Liver (tissue), 9 donors: ENCODE data around the gene ACTRT2. TPM values are rescaled to one million over a fixed set of nuclear protein-coding genes. Genes with fewer than 3 reads are reported as not detected.

Experiments
- DNase-seq: peaks from one replicate; pipeline ENCODE4 v3.0.0-alpha.2; 2017; ENCODE audit warnings: low spot score
- H3K27ac ChIP-seq, 2 donors: one replicate each; pipeline ENCODE4 v1.7.0; 2013; ENCODE audit warnings: inconsistent platforms in 2 of 2, low read length in 2 of 2, control low read depth in 1 of 2, low read depth in 1 of 2, mild to moderate bottlenecking in 1 of 2
- H3K27me3 ChIP-seq, 4 donors: one replicate each; pipeline versions ENCODE4 v1.6.1 to v1.7.0; 2013; ENCODE audit warnings: low read length in 3 of 4, inconsistent platforms in 1 of 4, mild to moderate bottlenecking in 1 of 4, moderate library complexity in 1 of 4; ENCODE audit not compliant: control insufficient read depth in 4 of 4, insufficient read depth in 4 of 4
- H3K36me3 ChIP-seq, 4 donors: one replicate each; pipeline versions ENCODE4 v1.6.1 to v1.7.0; 2013; ENCODE audit warnings: low read length in 3 of 4, mild to moderate bottlenecking in 3 of 4, low read depth in 1 of 4, moderate library complexity in 1 of 4; ENCODE audit not compliant: control insufficient read depth in 4 of 4, insufficient read depth in 3 of 4
- H3K4me1 ChIP-seq, 4 donors: one replicate each; pipeline versions ENCODE4 v1.6.1 to v1.7.0; 2013; ENCODE audit warnings: low read length in 3 of 4, mild to moderate bottlenecking in 3 of 4, moderate library complexity in 1 of 4; ENCODE audit not compliant: control insufficient read depth in 4 of 4, insufficient read depth in 4 of 4
- H3K4me3 ChIP-seq, 3 donors: one replicate each; pipeline versions ENCODE4 v1.6.1 to v1.7.0; 2013; ENCODE audit warnings: low read length in 3 of 3, control low read depth in 1 of 3, low read depth in 1 of 3, mild to moderate bottlenecking in 1 of 3
- H3K9ac ChIP-seq, 2 donors: one replicate each; pipeline ENCODE4 v1.7.0; 2013; ENCODE audit warnings: low read length in 2 of 2, mild to moderate bottlenecking in 2 of 2, moderate library complexity in 2 of 2, control low read depth in 1 of 2, low read depth in 1 of 2
- H3K9me3 ChIP-seq, 4 donors: one replicate each; pipeline versions ENCODE4 v1.6.1 to v1.7.0; 2013; ENCODE audit warnings: low read length in 3 of 4; ENCODE audit not compliant: control insufficient read depth in 4 of 4
- ATF3 ChIP-seq: IDR thresholded peaks from 2 replicates; pipeline ENCODE4 v1.6.1; 2016; ENCODE audit warnings: antibody characterized with exemption
- CTCF ChIP-seq: fragments of 150-350 bp; IDR thresholded peaks from 2 replicates; pipeline ENCODE4 v1.5.1; 2017; ENCODE audit warnings: improper control_type of control experiment, low read depth, low read length; ENCODE audit not compliant: missing input control
- EGR1 ChIP-seq, 2 donors: IDR thresholded peaks; 2 replicates each; pipeline ENCODE4 v1.6.1; 2016 to 2018; ENCODE audit warnings: antibody characterized with exemption in 2 of 2, low read depth in 2 of 2
- FOXA1 ChIP-seq: IDR thresholded peaks from 2 replicates; pipeline ENCODE4 v1.6.1; 2016; ENCODE audit warnings: antibody characterized with exemption
- FOXA2 ChIP-seq: IDR thresholded peaks from 2 replicates; pipeline ENCODE4 v1.6.1; 2016; ENCODE audit warnings: antibody characterized with exemption
- GABPA ChIP-seq, 2 donors: IDR thresholded peaks in 1 of 2; conservative IDR thresholded peaks in 1 of 2; 2 replicates each; pipeline ENCODE4 v1.6.1; 2016; ENCODE audit warnings: antibody characterized with exemption in 2 of 2, mild to moderate bottlenecking in 1 of 2, moderate library complexity in 1 of 2
- HNF4A ChIP-seq, 2 donors: conservative IDR thresholded peaks; 2 replicates each; pipeline ENCODE4 v1.6.1; 2016; ENCODE audit warnings: antibody characterized with exemption in 2 of 2, mild to moderate bottlenecking in 2 of 2
- HNF4G ChIP-seq: IDR thresholded peaks from 2 replicates; pipeline ENCODE4 v1.6.1; 2016; ENCODE audit warnings: antibody characterized with exemption
- MAX ChIP-seq: IDR thresholded peaks from 2 replicates; pipeline ENCODE4 v1.6.1; 2016; ENCODE audit warnings: antibody characterized with exemption
- NR2F2 ChIP-seq: IDR thresholded peaks from 2 replicates; pipeline ENCODE4 v1.6.1; 2016; ENCODE audit warnings: antibody characterized with exemption
- RAD21 ChIP-seq, 2 donors: IDR thresholded peaks; 2 replicates each; pipeline ENCODE4 v1.6.1; 2016; ENCODE audit warnings: antibody characterized with exemption in 2 of 2, mild to moderate bottlenecking in 2 of 2
- REST ChIP-seq: IDR thresholded peaks from 2 replicates; pipeline ENCODE4 v1.6.1; 2016; ENCODE audit warnings: antibody characterized with exemption, mild to moderate bottlenecking
- RXRA ChIP-seq, 2 donors: IDR thresholded peaks; 2 replicates each; pipeline ENCODE4 v1.6.1; 2017 to 2018; ENCODE audit warnings: antibody characterized with exemption in 2 of 2, mild to moderate bottlenecking in 1 of 2
- SP1 ChIP-seq: IDR thresholded peaks from 2 replicates; pipeline ENCODE4 v1.6.1; 2018; ENCODE audit warnings: antibody characterized with exemption, mild to moderate bottlenecking
- TAF1 ChIP-seq: conservative IDR thresholded peaks from 2 replicates; pipeline ENCODE4 v1.6.1; 2016; ENCODE audit warnings: antibody characterized with exemption, mild to moderate bottlenecking
- YY1 ChIP-seq: IDR thresholded peaks from 2 replicates; pipeline ENCODE4 v1.6.1; 2016; ENCODE audit warnings: antibody characterized with exemption, mild to moderate bottlenecking
- ZBTB33 ChIP-seq: IDR thresholded peaks from 2 replicates; pipeline ENCODE4 v1.6.1; 2016; ENCODE audit warnings: antibody characterized with exemption
- WGBS: extraction: QIAGEN DNeasy Blood & Tissue Kit; methylation state at CpG from one replicate; pipeline ENCODE4 v1.1.7; 2013; 5-methylcytosine and 5-hydroxymethylcytosine counted together
- polyA plus RNA-seq, 2 donors: library from polyadenylated mRNA; stranded (reverse) in 1 of 2; unstranded in 1 of 2; fragments of 200-250 nt in 1 of 2; fragments of >200 nt in 1 of 2; fragmentation: Nextera tagmentation in 1 of 2; extraction: Ambion mirVana in 1 of 2; gene quantifications; one replicate each; pipeline versions ENCODE4 v1.2.1 to v1.2.3, GENCODE V29; 2013 to 2015
- total RNA-seq, 2 donors: library from RNA; depleted of rRNA; stranded (reverse); fragments of >200 nt; gene quantifications; one replicate each; pipeline ENCODE4 v1.2.3, GENCODE V29; 2014
- donor health status: healthy.
- donor health status: healthy.
- donor health status: healthy.
- donor health status: healthy.
- donor health status: healthy.

ACTRT2 gene
- total and polyA plus RNA-seq, 4 donors, result not detected

- no peak for DNase-seq
- Histone ChIP-seq H3K36me3 (no peaks in the 10 kb centered on the region), H3K4me3 (no peak overlapping the region)
Measured at GRCh38 chr1:3013371-3014049, 7.8 kb upstream of the ACTRT2 start.

More at GRCh38 chr1:3013371-3014049, 7.8 kb upstream of the ACTRT2 start:
- H3K9me3 ChIP-seq, result peaks cover 3 to 8% (median 6%) of the 10 kb centered on the region in 4 donors
- H3K9ac ChIP-seq, result no peak overlapping the region
- TF ChIP-seq FOXA1 (no peak), HNF4A (conservative IDR thresholded peaks at IDR 0.05) (no peak), ZBTB33 (no peak), NR2F2 (no peak), CTCF (no peak), ATF3 (no peak), SP1 (no peak), GABPA (IDR thresholded peaks at IDR 0.05 in 1 of 2, conservative IDR thresholded peaks at IDR 0.05 in 1 of 2) (no peak), YY1 (no peak), RXRA (IDR thresholded peaks at IDR 0.05) (no peak), REST (no peak), MAX (no peak), FOXA2 (no peak), TAF1 (no peak), EGR1 (IDR thresholded peaks at IDR 0.05; ENCODE audit: low read depth in 2 of 2) (no peak), RAD21 (IDR thresholded peaks at IDR 0.05) (no peak), HNF4G (no peak)
- WGBS, result 74% methylated on average over 15 of the region's 15 CpGs
- peaks cover 0 to 19% (median 3%) of the 10 kb centered on the region in 4 donors for H3K27me3 ChIP-seq
- H3K27ac ChIP-seq, result no peak overlapping the region
- no peaks in the 10 kb centered on the region for H3K4me1 ChIP-seq
